Vagina (tissue), 2 donors: ENCODE results near the gene CDON.

Experiments used
- POLR2A ChIP-seq, 2 donors: fragments of 450-650 bp; IDR thresholded peaks; one replicate each; pipeline ENCODE4 v1.6.1; 2017; ENCODE audit warnings: antibody characterized with exemption in 2 of 2, mild to moderate bottlenecking in 2 of 2, moderate library complexity in 2 of 2
- POLR2AphosphoS5 ChIP-seq, 2 donors: sonication (generic); formaldehyde crosslinking; IDR thresholded peaks; one replicate each; pipeline ENCODE4 v1.9.0; 2017; ENCODE audit warnings: antibody characterized with exemption in 2 of 2, mild to moderate bottlenecking in 2 of 2, low read depth in 1 of 2; ENCODE audit not compliant: insufficient read depth in 1 of 2
- TF ChIP-seq, protein P1 (sequence below), 3 experiments: fragments of 450-650 bp in 2 of 3; fragments of 200-600 bp in 1 of 3; sonication (generic) in 1 of 3; IDR thresholded peaks; one replicate each; pipeline ENCODE4 v1.5.1; 2017 to 2019; ENCODE audit warnings: antibody characterized with exemption in 3 of 3, mild to moderate bottlenecking in 2 of 3, moderate library complexity in 2 of 3

DNA sequence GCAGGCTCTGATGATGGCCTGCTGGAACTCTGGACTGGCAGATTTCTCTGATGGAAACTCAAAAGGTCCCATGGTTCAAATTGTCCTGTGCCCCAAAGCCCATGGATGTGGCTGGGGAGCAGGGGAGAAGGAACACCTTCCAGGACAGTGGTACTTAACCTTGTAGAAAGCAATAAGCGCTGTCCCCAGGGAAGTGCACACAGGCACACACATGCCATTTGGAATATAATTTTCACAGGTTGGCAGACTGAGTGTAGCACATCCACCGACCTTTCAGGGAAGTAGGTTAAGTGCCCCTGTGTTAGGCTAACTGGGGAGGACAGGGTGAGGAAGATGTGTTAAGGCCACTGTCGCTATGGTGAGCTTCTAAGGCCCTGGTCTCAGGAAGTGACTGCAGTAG, 140.5 kb downstream of the CDON start:
- TF ChIP-seq, protein P1, sequence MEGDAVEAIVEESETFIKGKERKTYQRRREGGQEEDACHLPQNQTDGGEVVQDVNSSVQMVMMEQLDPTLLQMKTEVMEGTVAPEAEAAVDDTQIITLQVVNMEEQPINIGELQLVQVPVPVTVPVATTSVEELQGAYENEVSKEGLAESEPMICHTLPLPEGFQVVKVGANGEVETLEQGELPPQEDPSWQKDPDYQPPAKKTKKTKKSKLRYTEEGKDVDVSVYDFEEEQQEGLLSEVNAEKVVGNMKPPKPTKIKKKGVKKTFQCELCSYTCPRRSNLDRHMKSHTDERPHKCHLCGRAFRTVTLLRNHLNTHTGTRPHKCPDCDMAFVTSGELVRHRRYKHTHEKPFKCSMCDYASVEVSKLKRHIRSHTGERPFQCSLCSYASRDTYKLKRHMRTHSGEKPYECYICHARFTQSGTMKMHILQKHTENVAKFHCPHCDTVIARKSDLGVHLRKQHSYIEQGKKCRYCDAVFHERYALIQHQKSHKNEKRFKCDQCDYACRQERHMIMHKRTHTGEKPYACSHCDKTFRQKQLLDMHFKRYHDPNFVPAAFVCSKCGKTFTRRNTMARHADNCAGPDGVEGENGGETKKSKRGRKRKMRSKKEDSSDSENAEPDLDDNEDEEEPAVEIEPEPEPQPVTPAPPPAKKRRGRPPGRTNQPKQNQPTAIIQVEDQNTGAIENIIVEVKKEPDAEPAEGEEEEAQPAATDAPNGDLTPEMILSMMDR (IDR thresholded peaks at IDR 0.05): no peak
- TF ChIP-seq POLR2AphosphoS5 (IDR thresholded peaks at IDR 0.05; ENCODE audit: insufficient read depth in 1 of 2, low read depth in 1 of 2) (no peak), POLR2A (IDR thresholded peaks at IDR 0.05) (no peak)
